Myocyte (in vitro differentiated cells): ENCODE measurements around the gene PRKAR1A. TPM values are rescaled to one million over a fixed set of nuclear protein-coding genes. Genes with fewer than 3 reads are reported as not detected.

Experiments
- DNase-seq: peaks from one replicate; pipeline ENCODE4 v3.0.0-alpha.2; 2012; ENCODE audit warnings: low read depth
- total RNA-seq: library from RNA; depleted of rRNA; stranded (reverse); fragments of >200 nt; gene quantifications from 2 replicates; pipeline ENCODE4 v1.2.3, GENCODE V29; 2014

Gene PRKAR1A
- total RNA-seq, 1 donor from 2014 or later = 567 TPM

DNA sequence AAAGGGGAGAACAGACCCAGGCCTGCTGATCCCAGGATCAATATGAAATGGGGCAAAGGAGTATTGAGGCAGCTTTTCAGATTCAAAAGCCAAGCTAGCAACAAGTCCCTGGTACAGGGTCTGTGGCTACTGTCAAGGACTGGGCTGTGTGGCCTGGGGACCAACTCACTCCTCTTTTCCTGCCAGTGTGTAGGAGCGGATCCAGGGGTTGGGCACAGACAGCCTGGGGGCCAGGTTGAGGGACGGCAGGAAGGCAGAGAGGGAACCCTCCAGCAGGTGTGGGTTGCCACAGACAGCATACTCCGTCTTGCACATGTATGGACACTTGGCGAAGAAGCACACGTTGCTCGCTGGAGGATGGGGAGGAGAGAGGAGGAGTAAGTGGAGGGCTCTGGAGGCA, 29.6 kb downstream of the PRKAR1A start:
- no peak for DNase-seq

DNA sequence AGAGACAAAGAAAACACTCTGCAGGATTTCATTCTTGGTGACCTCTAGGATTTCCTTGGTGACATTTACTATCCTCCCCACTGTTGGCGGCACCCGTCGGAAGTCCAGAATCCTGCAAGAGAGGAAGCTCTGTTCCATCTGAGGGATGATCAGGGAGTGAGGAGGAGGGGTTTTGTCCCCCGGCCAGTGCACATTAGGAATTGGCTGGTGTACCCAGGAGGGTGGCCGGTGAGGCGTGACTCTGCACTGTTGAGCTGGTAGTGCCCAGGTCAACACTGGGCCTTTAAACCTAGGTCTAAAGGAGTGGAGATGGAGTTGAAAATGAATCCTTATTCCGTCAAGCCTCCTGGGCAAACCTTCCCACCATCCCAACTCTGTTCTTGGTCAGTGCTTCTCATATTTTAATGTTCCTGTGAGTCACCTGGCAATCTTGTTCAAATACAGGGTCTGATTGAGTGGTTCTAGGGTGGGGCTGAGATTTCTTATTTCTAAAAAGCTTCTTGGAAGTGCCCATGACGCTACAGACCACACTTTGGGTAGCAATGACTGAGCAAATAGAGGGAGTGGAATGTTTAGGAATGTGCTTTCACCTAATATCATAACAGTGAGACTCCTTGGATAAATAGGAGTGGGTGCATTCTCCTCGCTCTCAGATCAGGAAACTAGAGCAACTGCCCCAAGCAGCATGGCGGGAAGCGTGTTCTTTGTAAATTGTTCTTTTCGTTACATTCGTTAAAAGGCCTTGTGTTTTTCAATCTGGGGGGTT, 30.7 kb downstream of the PRKAR1A start:
- no peak for DNase-seq

DNA sequence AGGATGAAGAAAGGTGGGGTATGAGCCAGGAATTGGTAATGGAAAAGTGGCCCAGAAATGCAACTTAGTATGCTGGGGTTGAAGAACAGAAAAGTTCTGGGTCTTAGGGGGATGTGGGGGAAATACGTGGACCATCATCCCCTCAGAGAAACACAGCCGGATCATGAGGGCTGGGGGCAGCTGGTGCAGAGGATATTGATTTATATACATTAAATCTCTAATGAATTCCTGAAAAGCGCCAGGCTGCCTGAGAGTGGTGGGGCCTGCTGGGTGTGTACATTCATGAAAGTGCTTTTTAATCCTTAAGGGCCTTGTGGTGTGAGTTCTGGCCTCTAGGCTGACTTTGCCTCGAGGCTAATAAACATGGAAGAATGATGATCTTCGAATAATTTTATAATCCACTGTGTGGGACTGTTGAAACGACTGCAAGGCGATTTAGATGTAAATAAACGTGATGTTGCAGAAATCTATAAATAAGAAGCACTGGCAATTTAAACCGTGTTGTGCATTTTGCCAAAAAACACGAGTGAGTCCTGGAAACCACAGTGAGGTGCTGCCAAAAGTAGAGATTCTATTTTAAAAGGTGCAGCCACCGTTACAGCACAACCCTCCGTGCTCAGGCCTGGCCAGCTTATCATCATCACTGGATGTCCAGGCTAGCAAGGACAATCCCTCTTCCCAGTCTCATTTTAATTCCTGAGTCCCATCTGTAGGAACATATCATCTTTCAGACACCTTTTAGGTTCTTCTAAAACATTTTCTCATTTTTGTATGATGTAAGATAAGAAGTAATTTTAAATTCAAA, 32.1 kb downstream of the PRKAR1A start:
- DNase-seq = no peak

DNA sequence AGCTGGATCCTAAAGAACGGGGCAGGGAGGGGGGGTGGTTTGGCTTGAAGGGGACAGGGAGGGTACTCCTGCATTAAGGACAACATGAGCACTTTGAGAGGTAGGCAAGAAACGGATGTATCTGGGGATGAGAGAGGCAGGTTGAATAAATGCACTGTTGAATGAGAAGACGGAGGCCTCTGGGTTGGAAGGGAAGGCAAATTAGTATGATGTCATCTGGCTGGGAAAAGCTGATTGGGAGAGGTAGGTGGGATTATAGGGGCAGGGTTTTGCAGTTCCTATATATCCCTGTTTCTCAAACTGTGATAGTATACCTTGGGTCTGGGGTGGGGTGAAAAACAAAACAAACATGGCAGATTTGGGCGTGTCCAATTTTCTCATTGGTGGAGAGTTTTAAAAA, 44.3 kb downstream of the PRKAR1A start:
- no peak for DNase-seq

DNA sequence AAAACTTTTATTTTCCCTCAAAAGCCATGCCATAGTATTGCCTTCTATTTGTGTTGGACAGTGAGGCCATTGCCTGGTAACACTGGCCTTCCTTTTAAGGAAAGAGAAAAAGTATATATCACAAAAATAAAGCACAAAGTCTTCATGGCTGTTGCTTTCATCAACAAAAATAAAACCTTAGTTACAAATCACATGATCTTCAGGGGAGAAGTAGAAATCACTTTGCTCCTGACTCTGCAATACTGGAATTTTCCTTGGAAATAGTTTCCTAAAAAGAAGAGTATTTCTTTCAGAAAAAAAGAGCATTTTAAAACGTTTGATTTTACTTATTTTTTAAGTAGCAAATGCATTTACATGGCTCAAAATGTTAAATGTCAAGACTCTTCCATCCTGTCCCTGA, 47.1 kb downstream of the PRKAR1A start:
- no peak for DNase-seq

DNA sequence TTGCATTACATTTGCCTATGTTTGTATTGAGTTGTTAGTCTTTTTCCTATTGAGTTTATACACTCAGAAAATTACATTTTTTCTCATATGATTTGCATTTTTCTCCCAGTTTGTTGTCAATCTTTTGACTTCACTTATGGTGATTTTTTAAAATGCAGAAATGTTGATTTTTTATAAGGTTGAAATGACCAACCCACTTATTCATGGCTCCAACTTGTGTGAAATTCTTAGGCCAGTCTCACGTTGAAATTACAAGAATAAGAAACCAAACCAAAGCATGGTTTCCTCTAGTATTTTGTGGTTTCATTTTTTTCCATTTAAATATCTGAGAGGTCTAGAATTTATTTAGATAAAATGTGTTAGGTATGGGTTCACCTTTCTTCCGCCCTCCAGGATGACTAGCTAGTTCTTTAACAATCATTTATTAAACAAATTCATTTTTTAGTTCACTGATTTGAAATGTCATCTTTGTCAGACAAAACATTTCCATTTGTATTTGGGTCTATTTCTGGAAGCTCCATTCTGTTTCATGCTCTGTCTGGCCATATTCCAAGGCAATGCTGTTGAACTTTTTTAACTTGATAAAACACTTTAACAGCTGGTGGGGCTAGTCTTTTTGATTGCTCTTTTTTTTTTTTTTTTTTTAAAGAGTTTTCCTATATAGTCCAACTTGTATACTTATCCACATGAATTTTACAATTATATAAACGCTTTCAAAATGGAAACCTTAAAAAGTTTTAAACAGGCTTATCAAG, 48.9 kb downstream of the PRKAR1A start:
- peak; percentile 59 for DNase-seq

DNA sequence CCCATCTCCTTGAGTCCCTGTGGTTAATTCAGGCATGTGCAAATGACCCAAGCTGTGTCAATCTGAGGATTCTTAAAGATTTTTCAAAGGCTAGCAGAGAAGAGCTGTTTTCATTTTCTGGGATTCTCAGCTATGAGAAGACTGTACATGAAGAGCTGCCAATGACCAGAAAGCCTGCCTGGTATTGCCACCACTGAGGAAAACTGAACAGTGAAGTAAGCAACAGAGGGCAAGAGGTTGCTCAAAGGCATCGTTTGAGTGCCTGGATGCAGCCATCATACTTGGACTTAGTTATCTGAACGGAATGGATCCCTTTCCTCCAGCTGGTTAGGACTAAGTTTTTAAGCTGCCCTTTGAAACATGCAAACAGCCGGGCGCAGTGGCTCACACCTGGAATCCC, 50.5 kb downstream of the PRKAR1A start:
- DNase-seq = no peak

DNA sequence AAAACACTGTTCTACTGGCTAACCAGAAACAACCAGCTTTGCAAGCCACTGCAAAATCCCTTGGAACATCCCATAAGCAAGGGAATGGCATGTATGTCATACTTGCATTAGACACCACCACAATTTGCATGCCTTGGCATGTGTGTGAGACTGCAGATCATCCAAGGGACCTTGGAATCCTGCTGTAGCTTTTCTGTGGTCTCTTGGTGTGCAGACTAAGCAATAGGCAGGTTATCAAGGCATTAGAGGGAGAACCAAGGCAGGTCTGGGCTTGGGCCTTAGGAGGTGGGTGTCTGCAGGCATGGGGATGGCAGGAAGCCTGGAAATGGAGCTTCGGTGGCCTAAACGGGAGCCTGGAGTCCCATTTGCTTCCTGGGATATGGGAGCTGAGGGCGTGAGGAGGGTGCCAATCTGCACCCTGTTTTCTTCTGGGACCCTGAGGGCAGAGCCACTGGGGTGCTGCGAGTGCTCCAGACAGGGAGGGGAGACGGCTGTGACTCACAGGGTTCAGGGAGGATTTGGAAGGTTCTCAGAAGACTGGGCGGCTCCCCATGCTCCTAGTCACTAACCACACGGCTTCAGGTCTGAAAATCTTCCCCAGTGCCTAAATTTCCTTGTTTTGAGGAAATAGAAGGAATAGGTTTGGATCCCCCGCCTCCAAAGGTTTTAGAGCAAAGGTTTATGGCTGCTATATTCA, 52.3 kb downstream of the PRKAR1A start:
- DNase-seq = no peak

DNA sequence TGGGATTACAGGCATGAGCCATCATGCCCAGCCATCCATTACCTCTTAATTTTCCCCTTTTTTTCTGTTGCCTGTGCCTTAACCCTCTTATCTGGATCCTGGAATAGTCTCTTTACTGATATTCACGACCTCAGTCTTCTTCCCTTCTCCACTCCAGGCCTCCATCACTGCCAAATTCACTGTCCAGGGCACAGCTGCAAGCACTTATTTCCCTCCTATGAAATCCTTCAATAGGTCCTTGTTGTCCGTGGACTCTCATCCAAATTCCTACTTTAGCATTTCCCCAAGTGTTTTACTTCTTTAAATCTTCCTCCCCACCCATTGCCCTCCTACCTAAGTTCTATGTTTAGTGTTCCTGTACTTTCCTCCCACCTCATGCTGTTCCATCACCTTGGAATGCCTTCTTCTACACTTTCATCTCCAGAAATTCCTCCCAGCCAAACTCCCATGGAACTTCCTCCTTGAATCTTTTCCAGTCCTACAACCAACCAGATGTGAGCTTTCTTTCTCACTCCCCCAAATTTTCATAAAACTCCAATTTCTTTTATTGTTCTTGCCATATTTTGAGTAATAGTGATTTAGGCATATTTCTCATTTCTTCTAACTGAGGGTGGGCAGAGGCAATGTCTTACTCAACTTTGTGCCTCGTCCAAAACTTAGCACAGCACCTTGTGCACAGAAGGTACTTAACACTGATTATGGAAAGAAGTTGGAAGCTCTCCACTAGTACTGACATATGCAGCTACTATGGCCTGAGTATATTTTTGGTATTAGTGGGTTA, 53.6 kb downstream of the PRKAR1A start:
- no peak for DNase-seq

DNA sequence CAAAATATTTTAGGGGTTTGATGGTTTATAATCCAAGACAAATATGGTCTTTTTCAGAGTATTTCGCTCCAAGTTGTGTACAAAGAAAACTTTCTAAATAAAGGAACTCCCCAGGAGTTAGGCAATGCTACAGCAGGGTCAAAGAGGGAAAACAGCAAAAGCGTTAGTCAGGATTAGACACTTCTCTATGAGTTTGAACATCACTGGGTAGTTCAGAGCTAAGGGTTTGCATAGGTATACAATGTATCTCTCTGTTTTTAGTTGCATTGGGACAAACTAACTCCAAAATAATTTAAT, 54.2 kb downstream of the PRKAR1A start:
- no peak for DNase-seq

DNA sequence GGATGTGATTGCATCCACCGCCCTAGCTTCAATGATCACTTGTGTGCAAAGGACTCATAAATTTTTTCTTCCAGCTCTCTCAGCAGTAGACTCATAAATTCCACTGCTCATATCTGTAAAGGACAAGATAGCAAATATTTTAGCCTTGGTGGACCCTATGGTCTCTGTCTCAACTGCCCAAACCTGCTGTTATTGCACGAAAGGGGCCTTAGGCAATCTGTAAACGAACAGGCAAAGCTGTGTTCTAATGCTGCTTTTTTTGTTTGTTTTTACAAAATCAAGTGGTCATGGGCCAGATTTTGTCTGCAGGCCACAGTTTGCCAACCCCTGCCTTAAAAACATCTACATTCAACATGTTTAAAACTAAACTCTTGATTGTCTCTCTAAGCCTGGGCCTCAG, 54.8 kb downstream of the PRKAR1A start:
- no peak for DNase-seq

DNA sequence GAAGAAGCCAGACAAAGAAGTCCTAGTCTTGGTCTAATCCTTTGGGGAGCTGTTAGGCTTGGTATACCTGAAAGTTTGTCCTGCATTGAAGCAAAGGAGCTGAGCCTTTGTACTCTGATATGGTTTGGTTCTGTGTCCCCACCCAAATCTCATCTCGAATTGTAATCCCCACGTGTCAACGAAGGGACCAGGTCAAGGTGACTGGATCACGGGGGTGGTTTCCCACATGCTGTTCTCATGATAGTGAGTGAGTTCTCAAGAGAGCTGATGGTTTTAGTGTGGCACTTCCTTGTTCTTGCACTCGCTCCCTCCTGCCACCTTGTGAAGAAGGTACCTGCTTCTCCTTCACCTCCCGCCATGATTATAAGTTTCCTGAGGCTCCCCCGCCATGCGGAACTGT, 55.4 kb downstream of the PRKAR1A start:
- DNase-seq = no peak

DNA sequence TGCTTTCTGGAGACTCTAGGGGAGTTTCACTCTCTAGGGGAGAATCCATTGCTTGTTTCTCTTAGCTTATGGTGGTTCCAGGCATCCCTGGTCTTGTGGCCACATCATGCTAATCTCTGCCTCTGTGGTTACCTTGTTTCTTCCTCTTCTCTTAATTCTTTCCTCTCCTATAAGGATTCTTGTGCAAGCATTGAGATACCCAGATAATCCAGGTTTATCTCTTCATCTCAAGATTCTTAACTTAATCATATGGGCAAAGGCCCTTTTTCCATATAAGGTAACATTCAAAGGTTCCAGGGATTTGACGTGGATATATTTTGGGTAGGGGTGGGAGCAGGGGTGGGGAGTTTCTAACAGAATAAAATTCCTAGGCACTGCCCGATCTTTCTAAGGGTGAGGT, 56.4 kb downstream of the PRKAR1A start:
- no peak for DNase-seq

DNA sequence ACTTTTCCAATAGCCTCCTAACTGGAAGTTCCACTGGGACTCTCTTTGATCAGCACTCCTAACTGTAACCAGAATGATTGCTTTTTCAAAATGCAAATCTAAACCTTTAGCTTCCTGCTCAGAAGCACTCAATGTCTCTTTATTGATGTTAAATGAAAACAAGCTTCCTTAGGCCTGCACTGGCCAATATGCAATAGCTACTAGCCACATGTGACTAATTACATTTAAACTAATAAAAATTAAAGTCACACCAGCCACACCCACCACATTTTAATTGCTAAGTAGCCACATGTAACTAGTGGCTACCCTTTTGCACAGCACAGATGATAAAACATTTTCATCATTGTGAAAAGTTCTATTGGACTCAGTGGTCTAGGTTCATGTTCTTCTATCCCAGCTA, 57.1 kb downstream of the PRKAR1A start:
- DNase-seq = no peak

DNA sequence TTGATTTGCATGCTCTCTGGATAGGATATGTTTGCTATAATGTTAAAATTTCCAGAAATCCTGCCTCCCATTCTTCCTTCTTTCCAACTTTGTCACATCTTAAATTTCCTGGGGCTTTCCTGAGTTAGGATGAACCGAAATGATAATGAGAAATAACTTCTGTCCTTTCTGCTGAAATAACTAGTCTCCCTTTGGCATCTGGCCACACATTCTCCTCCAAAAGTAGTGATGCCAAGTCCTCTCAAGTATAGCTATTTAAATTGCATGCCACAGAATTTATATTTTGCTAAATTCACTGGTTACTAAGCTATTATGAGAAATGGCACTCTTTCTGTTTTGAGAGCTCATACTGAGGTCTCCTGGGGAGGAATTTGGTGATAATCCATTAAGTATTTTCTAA, 58.3 kb downstream of the PRKAR1A start:
- DNase-seq = no peak

DNA sequence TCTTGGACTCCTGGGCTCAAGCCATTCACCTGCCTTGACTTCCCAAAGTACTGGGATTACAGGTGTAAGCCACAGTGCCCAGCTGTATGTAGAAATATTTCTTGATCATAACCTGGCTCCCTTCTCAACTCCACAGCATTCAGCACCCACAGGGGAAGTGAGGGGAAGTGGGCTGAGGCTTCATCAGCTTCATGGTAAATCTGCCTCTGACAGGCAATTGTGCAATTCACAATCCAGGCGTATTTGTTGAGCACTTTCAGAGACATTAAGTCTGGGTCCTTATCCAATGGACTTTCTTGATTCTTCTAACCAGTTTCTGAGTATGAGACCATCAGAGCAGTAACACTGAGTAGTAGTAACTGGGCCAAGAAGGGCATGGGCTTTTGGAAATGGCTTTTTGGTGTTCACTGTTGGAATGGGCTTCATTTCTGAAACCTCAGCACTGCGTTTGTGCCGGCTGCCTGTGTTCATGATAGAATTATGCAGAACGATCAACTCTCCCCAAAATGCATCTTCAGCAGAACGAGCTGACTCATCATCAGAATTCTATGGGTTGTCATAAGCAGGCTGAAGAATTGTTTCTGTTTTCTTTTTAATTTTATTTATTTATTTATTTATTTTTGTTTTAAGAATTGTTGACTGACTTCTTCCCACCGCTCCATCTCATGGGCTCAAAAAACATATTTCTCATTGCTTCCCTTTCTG, 60.1 kb downstream of the PRKAR1A start:
- no peak for DNase-seq

DNA sequence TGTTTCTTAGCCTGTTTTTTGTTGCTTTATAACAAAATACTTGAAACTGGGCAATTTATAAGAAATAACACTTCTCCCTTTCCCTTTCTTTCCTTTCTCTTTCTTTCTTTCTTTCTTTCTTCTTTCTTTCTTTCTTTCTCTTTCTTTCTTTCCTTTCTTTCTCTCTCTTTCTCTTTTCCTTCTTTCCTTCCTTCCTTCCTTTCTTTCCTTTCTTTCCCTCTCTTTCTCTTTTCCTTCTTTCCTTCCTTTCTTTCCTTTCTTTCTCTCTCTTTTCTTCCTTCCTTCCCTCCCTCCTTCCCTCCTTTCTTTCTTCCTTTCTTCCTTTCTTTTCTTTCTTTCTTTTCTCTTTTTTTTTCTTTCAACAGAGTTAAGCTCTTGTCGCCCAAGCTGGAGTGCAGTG, 61.1 kb downstream of the PRKAR1A start:
- no peak for DNase-seq

DNA sequence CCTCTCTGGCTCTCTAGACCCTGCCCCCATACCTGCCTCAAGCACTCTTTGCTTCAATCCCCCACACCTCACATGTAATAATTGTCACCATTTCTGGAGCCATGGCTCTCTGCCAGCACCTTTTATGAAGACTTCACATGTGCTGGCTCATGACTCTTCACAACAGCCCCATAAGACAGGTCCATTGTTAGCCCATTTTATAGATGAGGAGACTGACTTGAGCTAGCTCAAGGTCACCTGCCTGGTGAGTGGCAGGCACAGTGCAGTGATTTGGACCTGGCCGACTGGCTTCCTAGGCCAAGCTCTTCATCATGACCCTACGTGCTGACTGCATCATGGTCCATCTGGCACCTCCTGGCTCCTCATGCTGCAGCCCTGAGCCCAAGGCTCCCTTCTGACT, 63.9 kb downstream of the PRKAR1A start:
- no peak for DNase-seq

DNA sequence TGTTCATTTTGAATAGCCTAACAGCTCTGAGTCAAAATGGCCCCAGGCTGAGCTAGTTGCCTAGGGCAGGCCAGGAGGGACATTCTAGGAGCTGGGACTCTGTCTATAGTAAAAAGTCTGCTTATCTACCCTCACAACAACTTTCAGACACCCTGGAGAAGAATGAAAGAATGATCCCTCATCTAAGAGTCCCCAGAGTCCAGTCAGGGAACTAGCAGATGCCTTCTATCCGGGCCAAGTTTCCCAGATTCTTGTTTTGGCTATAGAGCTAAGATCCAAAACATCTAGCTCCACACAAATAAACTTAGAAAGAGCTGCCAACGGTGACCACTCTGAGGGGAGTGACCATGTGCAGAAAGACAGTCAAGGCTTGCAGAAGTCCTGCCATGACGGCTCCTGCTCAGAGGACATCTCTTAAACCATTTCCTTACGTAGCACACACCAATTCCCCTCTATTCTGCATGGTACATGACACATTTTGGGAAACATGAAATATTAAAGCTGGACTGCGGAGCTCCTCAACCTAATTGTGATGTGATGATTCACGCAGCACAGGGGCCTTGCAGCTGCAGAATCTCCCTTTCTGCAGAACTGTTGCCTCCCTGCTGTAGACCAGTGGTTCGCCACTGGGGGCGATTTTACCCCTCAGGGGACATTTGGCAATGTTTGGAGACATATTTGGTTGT, 64.7 kb downstream of the PRKAR1A start:
- peak; percentile 46 for DNase-seq

DNA sequence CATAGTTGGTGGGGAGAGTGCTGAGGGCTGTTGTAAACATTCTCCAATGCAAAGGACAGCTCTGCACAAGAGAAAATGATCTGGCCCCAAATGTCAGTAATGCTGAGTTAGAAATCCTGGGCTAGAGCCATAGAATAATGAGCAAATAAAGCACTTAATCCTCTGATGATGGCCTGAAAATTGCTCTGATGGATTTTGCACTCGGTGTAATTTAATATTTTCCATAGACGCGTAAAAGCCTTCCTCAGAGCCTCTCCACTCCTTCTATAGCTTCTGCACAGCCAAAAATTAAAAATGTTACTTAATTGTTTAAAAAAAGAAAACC, 65.2 kb downstream of the PRKAR1A start:
- DNase-seq = no peak
